Epithelial cell of proximal tubule (primary cell): ENCODE measurements around the gene KCTD14. TPM values are rescaled to one million over a fixed set of nuclear protein-coding genes. Genes with fewer than 3 reads are reported as not detected.

Experiments
- DNase-seq: peaks from one replicate; pipeline ENCODE4 v3.0.0-alpha.2; 2011; ENCODE audit warnings: low read depth
- H3K4me3 ChIP-seq: 2 replicates; pipeline ENCODE4 v1.5.1; 2011; ENCODE audit warnings: low read depth, mild to moderate bottlenecking, low read length
- total RNA-seq: library from RNA; depleted of rRNA; stranded (reverse); fragments of >200 nt; gene quantifications from 2 replicates; pipeline ENCODE4 v1.2.3, GENCODE V29; 2015
- TF ChIP-seq, protein P1 (sequence below): conservative IDR thresholded peaks from 2 replicates; pipeline ENCODE4 v1.5.1; 2012; ENCODE audit warnings: low read depth, mild to moderate bottlenecking, low read length

The KCTD14 gene
- total RNA-seq, 1 donor from 2014 or later, result 8.5 TPM

DNA sequence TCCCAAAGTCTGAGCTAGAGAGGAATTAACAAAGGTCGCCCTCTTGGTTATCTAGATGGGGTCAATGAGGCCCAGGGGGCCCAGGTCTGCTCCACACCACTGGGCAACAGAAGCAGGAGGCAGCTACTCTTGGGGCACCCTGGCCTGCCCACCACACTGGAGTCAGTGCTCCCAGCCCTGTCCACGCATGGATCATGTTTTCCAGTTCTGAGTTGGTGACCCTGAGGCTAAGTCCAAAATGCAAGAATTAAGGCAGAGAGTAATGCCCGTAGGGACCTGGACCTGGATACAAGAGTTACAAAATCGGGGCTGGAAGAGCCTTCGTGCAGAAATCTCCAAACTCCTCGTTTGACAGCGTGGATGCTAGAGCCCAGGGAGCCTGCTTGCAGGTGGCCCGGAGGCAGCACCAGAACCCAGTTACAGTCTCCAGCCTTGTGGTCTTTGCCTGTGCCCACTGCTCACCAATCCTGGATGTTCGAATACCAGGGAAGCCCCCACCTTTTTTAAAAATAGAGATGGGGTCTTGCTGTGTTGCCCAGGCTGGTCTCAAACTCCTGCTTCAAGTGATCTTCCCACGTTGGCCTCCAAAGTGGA is 34.5 kb upstream of the KCTD14 start:
- DNase-seq, result no peak
- TF ChIP-seq, protein P1, sequence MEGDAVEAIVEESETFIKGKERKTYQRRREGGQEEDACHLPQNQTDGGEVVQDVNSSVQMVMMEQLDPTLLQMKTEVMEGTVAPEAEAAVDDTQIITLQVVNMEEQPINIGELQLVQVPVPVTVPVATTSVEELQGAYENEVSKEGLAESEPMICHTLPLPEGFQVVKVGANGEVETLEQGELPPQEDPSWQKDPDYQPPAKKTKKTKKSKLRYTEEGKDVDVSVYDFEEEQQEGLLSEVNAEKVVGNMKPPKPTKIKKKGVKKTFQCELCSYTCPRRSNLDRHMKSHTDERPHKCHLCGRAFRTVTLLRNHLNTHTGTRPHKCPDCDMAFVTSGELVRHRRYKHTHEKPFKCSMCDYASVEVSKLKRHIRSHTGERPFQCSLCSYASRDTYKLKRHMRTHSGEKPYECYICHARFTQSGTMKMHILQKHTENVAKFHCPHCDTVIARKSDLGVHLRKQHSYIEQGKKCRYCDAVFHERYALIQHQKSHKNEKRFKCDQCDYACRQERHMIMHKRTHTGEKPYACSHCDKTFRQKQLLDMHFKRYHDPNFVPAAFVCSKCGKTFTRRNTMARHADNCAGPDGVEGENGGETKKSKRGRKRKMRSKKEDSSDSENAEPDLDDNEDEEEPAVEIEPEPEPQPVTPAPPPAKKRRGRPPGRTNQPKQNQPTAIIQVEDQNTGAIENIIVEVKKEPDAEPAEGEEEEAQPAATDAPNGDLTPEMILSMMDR, result no peak
- H3K4me3 ChIP-seq, result no peak overlapping the region

DNA sequence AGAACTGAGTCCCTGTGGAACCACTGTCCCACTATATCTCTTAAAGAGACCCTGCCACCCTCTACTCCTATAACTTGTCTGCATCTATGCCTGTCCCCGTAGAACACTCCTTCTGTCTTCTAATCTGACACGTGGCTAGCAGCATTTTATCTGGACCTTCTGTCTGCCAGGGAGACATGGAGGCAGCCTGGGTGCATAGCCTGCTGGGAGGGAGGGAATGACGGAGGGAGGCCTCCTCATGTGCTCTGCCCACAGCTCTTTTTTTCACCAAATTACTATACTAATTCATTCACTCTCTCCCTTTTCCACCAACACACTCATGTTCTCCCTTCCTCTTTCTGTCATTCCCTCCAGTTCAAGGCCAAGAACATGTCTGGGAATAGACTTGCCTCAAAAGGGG is 33.0 kb upstream of the KCTD14 start:
- TF ChIP-seq, protein P1, result no peak
- H3K4me3 ChIP-seq, result no peak overlapping the region
- DNase-seq, result no peak

DNA sequence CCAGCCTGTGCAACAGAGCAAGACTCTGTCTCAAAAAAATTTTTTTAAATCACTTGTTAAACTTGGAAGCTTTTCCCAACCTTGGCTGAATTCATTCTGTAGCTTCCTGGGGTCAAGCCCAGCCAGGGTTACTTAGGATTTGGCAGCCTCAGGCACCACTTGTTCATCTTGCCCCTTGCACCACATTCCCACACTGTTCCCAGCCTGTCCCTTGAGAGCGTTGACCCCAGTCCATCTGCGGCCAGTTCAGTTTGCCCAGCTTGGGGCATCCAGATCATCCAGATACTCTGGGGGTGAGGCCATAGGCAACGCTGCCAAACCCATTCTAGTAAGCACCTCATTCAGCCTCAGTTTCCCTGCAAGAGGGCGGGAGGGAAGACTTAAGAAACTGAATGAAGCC is 31.9 kb upstream of the KCTD14 start:
- TF ChIP-seq, protein P1, result no peak
- no peak for DNase-seq
- no peak overlapping the region for H3K4me3 ChIP-seq

DNA sequence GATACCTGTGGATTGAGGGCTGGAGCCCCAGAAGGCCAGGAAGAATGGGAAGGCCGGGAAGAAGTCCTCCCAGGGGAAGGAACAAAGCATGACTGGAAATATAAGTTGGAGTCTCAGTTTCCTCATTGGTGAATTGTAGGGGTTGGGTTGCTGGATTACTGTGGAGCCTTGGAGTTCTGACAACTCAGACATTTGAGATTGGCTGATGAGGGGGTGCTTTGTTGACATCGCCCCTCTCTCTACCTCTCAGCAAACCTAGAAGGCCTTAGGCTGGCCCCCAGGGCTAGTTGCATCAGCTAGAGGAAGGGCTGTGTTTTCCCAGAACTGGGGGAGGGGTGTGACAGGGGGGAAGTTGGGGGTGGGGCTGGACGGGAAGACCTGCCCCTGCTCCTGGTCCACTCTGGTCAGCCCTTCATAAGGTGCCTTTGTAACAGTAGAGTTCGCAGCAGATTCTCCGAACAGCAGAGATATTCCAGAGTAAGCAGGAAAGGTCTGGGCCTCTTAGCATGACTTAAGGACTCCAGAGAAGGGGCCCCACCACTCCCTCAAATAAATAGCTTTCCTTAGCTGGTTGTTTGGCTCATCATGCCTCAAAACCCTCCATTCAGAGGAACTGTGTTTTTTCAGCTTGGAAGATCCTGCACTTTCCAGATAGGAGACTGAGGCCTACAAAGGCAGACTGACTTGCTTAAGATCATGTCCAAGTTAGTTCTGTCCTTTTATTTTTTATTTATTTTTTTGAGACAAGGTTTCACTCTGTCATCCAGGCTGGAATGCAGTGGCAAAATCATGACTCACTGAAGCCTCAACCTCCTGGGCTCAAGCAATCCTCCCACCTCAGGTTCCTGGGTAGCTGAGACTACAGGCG is 28.1 kb upstream of the KCTD14 start:
- TF ChIP-seq, protein P1, result no peak
- no peak overlapping the region for H3K4me3 ChIP-seq
- DNase-seq, result no peak

DNA sequence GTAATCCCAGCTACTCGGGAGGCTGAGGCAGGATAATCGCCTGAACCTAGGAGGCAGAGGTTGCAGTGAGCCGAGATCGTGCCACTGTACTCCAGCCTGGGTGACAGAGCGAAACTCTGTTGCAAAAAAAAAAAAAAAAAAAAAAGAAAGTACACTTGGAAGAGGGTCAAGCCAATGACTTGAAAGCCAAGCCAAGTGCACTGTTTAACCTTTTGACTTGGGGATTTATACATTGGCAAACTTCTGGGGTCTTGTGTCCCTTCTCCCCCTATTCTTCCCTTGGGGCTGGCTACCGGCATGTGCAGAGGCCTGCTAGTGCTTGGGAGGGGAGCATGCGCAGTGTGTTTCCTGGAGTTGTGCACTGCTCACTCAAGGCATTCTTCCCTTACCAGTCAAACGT is 26.3 kb upstream of the KCTD14 start:
- no peak for DNase-seq
- TF ChIP-seq, protein P1, result no peak
- no peak overlapping the region for H3K4me3 ChIP-seq

DNA sequence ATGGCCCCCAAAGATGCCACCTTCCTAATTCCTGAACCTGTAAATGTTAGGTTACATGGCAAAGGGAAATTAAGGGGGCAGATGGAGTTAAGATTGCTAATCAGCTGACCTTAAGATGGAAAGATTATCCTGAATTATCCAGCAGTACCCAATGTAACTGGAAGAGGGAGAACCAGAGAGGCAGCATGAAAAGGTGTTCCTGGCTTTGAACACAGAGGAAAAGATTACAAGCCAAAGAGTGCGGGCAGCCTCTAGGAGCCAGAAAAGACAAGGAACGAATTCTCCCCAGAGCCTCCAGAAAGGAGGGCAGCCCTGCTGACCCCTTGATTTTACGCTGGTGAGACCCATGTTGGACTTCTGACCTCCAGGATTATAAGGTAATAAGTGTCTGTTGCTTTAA is 25.5 kb upstream of the KCTD14 start:
- no peak overlapping the region for H3K4me3 ChIP-seq
- TF ChIP-seq, protein P1, result no peak
- DNase-seq, result no peak
